Activated CD4-positive, alpha-beta T cell treated with anti-CD3 and anti-CD28 coated beads for 36 hours (primary cell): Measurements from ENCODE around the gene ARL6IP6. TPM values are rescaled to one million over a fixed set of nuclear protein-coding genes. Genes with fewer than 3 reads are reported as not detected.

Source experiments
- ATAC-seq: fragments of 200-7000 bp; cut with Tn5 transposase; one replicate; pipeline ENCODE4 v1.10.0; 2021; ENCODE audit warnings: mild to moderate bottlenecking, moderate library complexity
- CTCF ChIA-PET: fragments of 350-600 bp; sonication (Branson Sonifier 250); formaldehyde crosslinking; loops from one replicate; lab custom pipeline; 2021; ENCODE audit warnings: antibody characterized with exemption; lab: Charles Lee
- POLR2A ChIA-PET: fragments of 350-600 bp; sonication (Branson Sonifier 250); formaldehyde crosslinking; loops from one replicate; lab custom pipeline; 2021; ENCODE audit warnings: antibody characterized with exemption, inconsistent platforms; lab: Charles Lee
- DNase-seq: peaks from one replicate; pipeline ENCODE4 v3.0.0-alpha.2; 2020
- H3K27ac Mint-ChIP-seq: one replicate; pipeline ENCODE4 v1.8.0; 2021; ENCODE audit warnings: mixed read lengths
- H3K27me3 Mint-ChIP-seq: one replicate; pipeline ENCODE4 v1.8.0; 2021; ENCODE audit warnings: mixed read lengths
- H3K36me3 Mint-ChIP-seq: one replicate; pipeline ENCODE4 v1.8.0; 2021; ENCODE audit warnings: low read depth, mixed read lengths
- H3K4me1 Mint-ChIP-seq: one replicate; pipeline ENCODE4 v1.8.0; 2021; ENCODE audit warnings: mixed read lengths
- H3K4me3 Mint-ChIP-seq: one replicate; pipeline ENCODE4 v1.8.0; 2021; ENCODE audit warnings: mild to moderate bottlenecking, moderate library complexity, mixed read lengths
- H3K9me3 Mint-ChIP-seq: one replicate; pipeline ENCODE4 v1.8.0; 2021; ENCODE audit warnings: low read depth, mixed read lengths
- intact Hi-C, 2 experiments: fragments of 100-400 bp; cut with DNase I in 1 of 2; cut with micrococcal nuclease in 1 of 2; formaldehyde crosslinking; loops; one replicate each; pipeline versions ENCODE4 v1.14.2 to v1.15.1; 2022 to 2024; cut with DNase I, micrococcal nuclease
- total RNA-seq, 2 experiments: library from RNA; stranded (reverse); gene quantifications; one replicate each; pipeline ENCODE4 v1.2.3, GENCODE V29; 2021

Gene ARL6IP6
- total RNA-seq = 10 to 100 TPM; 21.8 to 36.8 TPM

DNA sequence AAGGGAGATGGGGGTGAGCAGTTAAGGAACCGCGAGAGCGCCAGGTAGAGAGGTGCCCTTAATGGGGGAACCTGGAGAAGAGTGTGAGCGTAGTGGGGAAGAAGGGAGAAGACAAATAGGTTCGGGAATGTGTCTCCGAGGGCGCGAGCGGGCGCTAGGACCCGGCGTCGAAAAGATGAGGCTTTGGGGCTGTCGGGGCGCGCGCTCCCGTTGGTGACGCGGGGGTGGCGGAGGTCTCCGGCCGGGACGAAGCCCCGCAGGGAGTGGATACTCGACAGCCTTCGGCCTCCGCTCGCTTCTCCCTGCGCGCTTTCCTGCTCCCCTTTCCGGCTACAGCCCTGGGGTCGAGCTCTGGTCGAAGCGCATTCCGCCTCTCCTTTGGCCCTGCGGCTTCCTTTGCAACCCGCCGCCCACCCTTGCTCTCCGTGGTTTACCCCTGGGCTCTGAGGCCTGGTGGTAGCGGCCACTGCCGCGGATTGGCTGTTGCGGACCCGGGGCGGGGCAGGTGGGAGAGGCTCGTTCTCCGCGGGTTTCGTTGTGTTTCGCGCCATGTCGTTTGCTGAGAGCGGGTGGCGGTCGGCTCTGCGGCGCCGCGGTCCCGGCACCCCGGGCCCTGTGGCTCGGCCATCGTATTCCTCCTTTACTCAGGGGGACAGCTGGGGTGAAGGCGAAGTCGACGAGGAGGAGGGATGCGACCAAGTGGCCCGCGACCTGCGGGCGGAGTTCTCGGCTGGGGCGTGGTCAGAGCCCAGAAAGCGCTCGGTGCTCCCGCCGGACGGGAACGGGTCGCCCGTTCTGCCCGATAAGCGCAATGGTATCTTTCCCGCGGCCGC is at the start of gene ARL6IP6:
TSS of gene ARL6IP6 (plus strand) at position 545 of the 833 bp plus-strand sequence. CDS start at position 550, 5 bp downstream.
- no peaks in the 10 kb centered on the region for H3K9me3 Mint-ChIP-seq
- peaks cover 64% of the 10 kb centered on the region for H3K4me1 Mint-ChIP-seq
- no peaks in the 10 kb centered on the region for H3K27me3 Mint-ChIP-seq
- CTCF ChIA-PET = interaction anchor here (3.5 kb wide), 1 partner anchor 18 kb away, joined by 17 read pairs; no protein-coding TSS in a partner anchor
- peak within 1 kb of the TSS; percentile 99 for H3K4me3 Mint-ChIP-seq
- peaks cover 46% of the 10 kb centered on the region for H3K36me3 Mint-ChIP-seq
- peak; percentile 95 for DNase-seq
- POLR2A ChIA-PET = interaction anchor here (0.5 to 2.2 kb wide), 3 partner anchors 11 to 72 kb away, joined by 3 to 19 read pairs (median 4); no protein-coding TSS in a partner anchor
- intact Hi-C loops = loop anchor here (1.0 to 5.0 kb wide), 7 partner anchors 24 to 1431 kb away; partner anchors contain the start of genes NMI (in 2 of the 2), ARL5A (in 1 of the 2) and FMNL2 (in 1 of the 2)
- peak within 1 kb of the TSS; percentile 99 for H3K27ac Mint-ChIP-seq
- ATAC-seq = peak; percentile 57

DNA sequence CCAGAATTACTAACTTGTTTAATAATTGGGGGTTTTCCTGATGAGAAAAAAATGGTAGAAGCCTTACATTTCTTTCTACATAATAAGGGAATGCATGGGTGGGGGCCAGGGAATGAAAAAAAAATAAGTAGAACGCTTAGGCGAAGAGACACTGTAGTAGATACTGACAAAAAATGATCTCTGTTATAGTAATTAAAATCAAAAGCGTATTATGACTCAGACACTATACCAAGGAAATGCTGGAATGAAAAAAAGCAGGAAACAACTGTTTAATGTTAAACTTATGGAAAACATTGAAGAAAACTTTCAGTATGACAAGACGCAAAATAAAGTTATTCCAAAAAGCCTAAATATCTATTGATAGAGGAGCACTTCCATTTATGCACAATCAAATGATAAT is 44.1 kb upstream of the ARL6IP6 start:
- Mint-ChIP-seq H3K36me3 (peaks cover 42% of the 10 kb centered on the region), H3K4me3 (no peak overlapping the region), H3K27ac (no peak overlapping the region), H3K27me3 (no peaks in the 10 kb centered on the region), H3K4me1 (peaks cover 5% of the 10 kb centered on the region), H3K9me3 (no peaks in the 10 kb centered on the region)
- DNase-seq (no peak), ATAC-seq (no peak)
- ChIA-PET CTCF (interaction anchor here (1.1 kb wide), 1 partner anchor 12 kb away, joined by 4 read pairs; no protein-coding TSS in a partner anchor), POLR2A (no interaction called here)
- intact Hi-C loops = loop anchor here in 1 of 2 experiments (10.0 kb wide), 1 partner anchor 1210 kb away; no protein-coding TSS in a partner anchor

- Mint-ChIP-seq H3K27me3 (no peaks in the 10 kb centered on the region), H3K9me3 (no peaks in the 10 kb centered on the region), H3K27ac (no peak overlapping the region), H3K4me1 (peaks cover 6% of the 10 kb centered on the region), H3K4me3 (no peak overlapping the region), H3K36me3 (peaks cover 47% of the 10 kb centered on the region)
- CTCF ChIA-PET = interaction anchor here (0.6 kb wide), 1 partner anchor 38 kb away, joined by 4 read pairs; no protein-coding TSS in a partner anchor
- POLR2A ChIA-PET = no interaction called here
- ATAC-seq = no peak
- intact Hi-C loops = loop anchor here in 1 of 2 experiments (10.0 kb wide), 1 partner anchor 1212 kb away; no protein-coding TSS in a partner anchor
- DNase-seq = no peak
Measured at GRCh38 chr2:152676461-152676860, 42.0 kb upstream of the ARL6IP6 start.

DNA sequence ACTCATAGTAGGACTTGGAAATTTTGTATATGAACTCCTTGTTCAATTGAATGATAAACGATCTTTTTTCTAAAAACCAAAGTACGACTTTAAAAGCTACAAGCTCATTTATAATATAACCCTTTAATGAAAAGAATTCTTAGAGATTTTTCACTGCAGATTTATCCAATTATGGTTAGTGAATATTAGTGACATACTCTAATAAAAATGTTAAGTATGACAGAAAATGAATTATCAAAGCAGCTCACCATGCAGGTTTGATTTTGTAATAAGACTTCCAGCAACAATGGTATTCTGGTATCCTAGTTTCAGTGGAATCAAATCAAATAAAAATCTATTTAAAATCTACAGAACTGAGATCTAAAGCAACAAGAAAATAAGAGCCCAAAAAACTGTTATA is 39.6 kb upstream of the ARL6IP6 start:
- CTCF ChIA-PET = no interaction called here
- H3K27me3 Mint-ChIP-seq = no peaks in the 10 kb centered on the region
- ATAC-seq (no peak), DNase-seq (no peak)
- no peak overlapping the region for H3K4me3 Mint-ChIP-seq
- peaks cover 43% of the 10 kb centered on the region for H3K36me3 Mint-ChIP-seq
- H3K9me3 Mint-ChIP-seq = no peaks in the 10 kb centered on the region
- no peak overlapping the region for H3K27ac Mint-ChIP-seq
- intact Hi-C loops = loop anchor here in 1 of 2 experiments (10.0 kb wide), 1 partner anchor 1214 kb away; no protein-coding TSS in a partner anchor
- peaks cover 17% of the 10 kb centered on the region for H3K4me1 Mint-ChIP-seq
- POLR2A ChIA-PET = no interaction called here

GRCh38 chr2:152682663-152683062 is 35.8 kb upstream of the ARL6IP6 start:
- POLR2A ChIA-PET = no interaction called here
- ATAC-seq (no peak), DNase-seq (no peak)
- H3K36me3 Mint-ChIP-seq = peaks cover 37% of the 10 kb centered on the region
- H3K4me3 Mint-ChIP-seq = no peak overlapping the region
- H3K27ac Mint-ChIP-seq = no peak overlapping the region
- no peaks in the 10 kb centered on the region for H3K9me3 Mint-ChIP-seq
- intact Hi-C loops = no loop called here
- CTCF ChIA-PET = interaction anchor here (1.0 kb wide), 1 partner anchor 29 kb away, joined by 3 read pairs; no protein-coding TSS in a partner anchor
- H3K4me1 Mint-ChIP-seq = peaks cover 31% of the 10 kb centered on the region
- H3K27me3 Mint-ChIP-seq = no peaks in the 10 kb centered on the region

- H3K27ac Mint-ChIP-seq = peak overlapping the region; percentile 8
- H3K9me3 Mint-ChIP-seq = no peaks in the 10 kb centered on the region
- peaks cover 31% of the 10 kb centered on the region for H3K4me1 Mint-ChIP-seq
- ATAC-seq (no peak), DNase-seq (no peak)
- no peaks in the 10 kb centered on the region for H3K27me3 Mint-ChIP-seq
- no peak overlapping the region for H3K4me3 Mint-ChIP-seq
- peaks cover 39% of the 10 kb centered on the region for H3K36me3 Mint-ChIP-seq
- intact Hi-C loops = no loop called here
- CTCF ChIA-PET = interaction anchor here (0.5 to 1.0 kb wide), 3 partner anchors 28 to 1402 kb away, joined by 3 to 4 read pairs (median 3); no protein-coding TSS in a partner anchor
- POLR2A ChIA-PET = no interaction called here
Measured at GRCh38 chr2:152683400-152683799, 35.0 kb upstream of the ARL6IP6 start.

GRCh38 chr2:152686321-152686720 is 32.1 kb upstream of the ARL6IP6 start:
- no peak for ATAC-seq
- H3K27ac Mint-ChIP-seq = no peak overlapping the region
- H3K4me1 Mint-ChIP-seq = peaks cover 31% of the 10 kb centered on the region
- POLR2A ChIA-PET = no interaction called here
- H3K4me3 Mint-ChIP-seq = no peak overlapping the region
- H3K27me3 Mint-ChIP-seq = no peaks in the 10 kb centered on the region
- DNase-seq = no peak
- intact Hi-C loops = no loop called here
- H3K9me3 Mint-ChIP-seq = no peaks in the 10 kb centered on the region
- H3K36me3 Mint-ChIP-seq = peaks cover 24% of the 10 kb centered on the region
- CTCF ChIA-PET = interaction anchor here (1.0 kb wide), 1 partner anchor 18 kb away, joined by 3 read pairs; no protein-coding TSS in a partner anchor

DNA sequence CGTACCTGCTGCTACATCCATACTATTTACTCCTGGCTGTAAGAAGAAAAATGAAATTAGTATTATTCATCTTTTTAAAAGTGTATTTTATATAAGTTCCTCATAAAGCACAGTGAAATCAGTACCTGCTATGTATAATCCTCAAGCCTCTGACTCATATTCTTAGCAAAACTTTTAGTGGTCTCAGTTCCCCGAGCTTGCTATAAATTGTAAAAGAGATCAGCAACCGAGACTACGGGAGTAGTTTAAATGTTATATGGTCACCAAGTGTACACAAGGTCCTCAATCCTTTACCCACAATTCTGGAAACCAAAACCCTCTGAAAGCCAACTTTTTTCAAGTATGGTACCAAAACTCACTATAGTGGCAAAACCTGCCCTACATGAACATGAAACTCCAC is 25.4 kb upstream of the ARL6IP6 start:
- DNase-seq = no peak
- Mint-ChIP-seq H3K36me3 (peaks cover 19% of the 10 kb centered on the region), H3K9me3 (no peaks in the 10 kb centered on the region), H3K27me3 (no peaks in the 10 kb centered on the region), H3K4me3 (no peak overlapping the region), H3K27ac (no peak overlapping the region), H3K4me1 (peaks cover 34% of the 10 kb centered on the region)
- ChIA-PET CTCF (interaction anchor here (1.1 to 1.8 kb wide), 2 partner anchors 21 to 23 kb away, joined by 3 to 7 read pairs; no protein-coding TSS in a partner anchor), POLR2A (no interaction called here)
- intact Hi-C loops = loop anchor here (5.0 kb wide), 2 partner anchors 36 to 121 kb away; no protein-coding TSS in a partner anchor
- peak; percentile 57 for ATAC-seq

GRCh38 chr2:152694161-152694661 is 24.2 kb upstream of the ARL6IP6 start:
- ATAC-seq = peak; percentile 92
- Mint-ChIP-seq H3K36me3 (peaks cover 19% of the 10 kb centered on the region), H3K4me3 (peak overlapping the region; percentile 66), H3K4me1 (peaks cover 37% of the 10 kb centered on the region), H3K27me3 (no peaks in the 10 kb centered on the region), H3K27ac (peak overlapping the region; percentile 68), H3K9me3 (no peaks in the 10 kb centered on the region)
- POLR2A ChIA-PET = interaction anchor here (0.6 to 1.1 kb wide), 2 partner anchors 19 to 23 kb away, joined by 4 to 5 read pairs; partner anchors contain the start of gene PRPF40A
- intact Hi-C loops = loop anchor here (1.0 to 5.0 kb wide), 5 partner anchors 23 to 279 kb away; partner anchors contain the start of genes ARL6IP6 (in 1 of the 2) and PRPF40A (in 1 of the 2)
- DNase-seq = peak; percentile 70
- CTCF ChIA-PET = interaction anchor here (0.7 to 1.8 kb wide), 2 partner anchors 22 to 30 kb away, joined by 3 to 7 read pairs; no protein-coding TSS in a partner anchor

DNA sequence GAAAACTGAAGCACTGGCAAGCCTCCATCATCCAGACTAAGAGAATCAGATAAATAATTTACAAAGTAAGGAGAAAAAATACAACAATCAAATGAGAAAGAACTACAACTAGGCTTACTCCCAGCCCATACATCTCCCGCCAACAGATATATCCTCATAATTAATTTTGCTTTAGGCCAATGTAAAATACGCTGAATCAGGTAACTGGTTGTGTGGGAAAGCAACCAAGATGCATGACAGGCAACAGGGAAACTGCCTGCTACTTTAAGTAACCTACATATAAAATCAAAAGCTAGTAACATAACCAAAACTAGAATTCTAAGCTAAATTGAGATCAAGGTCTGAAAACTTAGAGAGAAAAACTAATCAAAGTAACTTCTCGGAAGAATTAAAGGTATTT is 22.7 kb upstream of the ARL6IP6 start:
- Mint-ChIP-seq H3K4me3 (no peak overlapping the region), H3K4me1 (peaks cover 42% of the 10 kb centered on the region), H3K27ac (peak overlapping the region; percentile 38), H3K27me3 (no peaks in the 10 kb centered on the region), H3K36me3 (peaks cover 22% of the 10 kb centered on the region), H3K9me3 (no peaks in the 10 kb centered on the region)
- DNase-seq (no peak), ATAC-seq (no peak)
- ChIA-PET POLR2A (no interaction called here), CTCF (interaction anchor here (1.4 to 1.7 kb wide), 2 partner anchors 12 to 21 kb away, joined by 3 read pairs; no protein-coding TSS in a partner anchor)
- intact Hi-C loops = no loop called here

DNA sequence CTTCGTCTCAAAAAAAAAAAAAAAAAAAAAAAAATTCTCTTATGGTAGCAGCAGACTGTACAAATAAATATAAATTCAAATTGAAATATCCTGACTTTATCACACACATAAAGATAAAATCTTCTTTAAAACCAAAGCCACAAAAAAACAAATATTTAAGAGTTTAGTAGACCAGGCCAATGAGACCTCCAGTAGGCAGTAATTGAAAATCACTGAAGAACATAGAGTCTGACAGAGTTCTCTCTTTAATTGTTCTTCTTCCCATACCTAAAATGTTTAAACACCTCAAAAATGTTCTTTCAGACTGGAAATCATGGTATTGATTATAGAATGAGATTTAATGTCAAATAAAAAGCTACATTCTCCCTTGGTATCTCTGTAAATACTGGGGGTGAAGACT is 21.9 kb upstream of the ARL6IP6 start:
- Mint-ChIP-seq H3K4me3 (no peak overlapping the region), H3K27ac (no peak overlapping the region), H3K9me3 (peaks cover 4% of the 10 kb centered on the region), H3K36me3 (peaks cover 26% of the 10 kb centered on the region), H3K27me3 (no peaks in the 10 kb centered on the region), H3K4me1 (peaks cover 47% of the 10 kb centered on the region)
- CTCF ChIA-PET = interaction anchor here (1.4 to 1.7 kb wide), 2 partner anchors 12 to 20 kb away, joined by 3 read pairs; no protein-coding TSS in a partner anchor
- POLR2A ChIA-PET = no interaction called here
- DNase-seq (no peak), ATAC-seq (no peak)
- intact Hi-C loops = no loop called here
